ENCODE data around the gene ZNF492.
"Not testable (repeated sequence)": the region's sequence is repeated elsewhere in the genome, so short reads cannot be mapped to it uniquely, and the experiment has no call there.

DNA sequence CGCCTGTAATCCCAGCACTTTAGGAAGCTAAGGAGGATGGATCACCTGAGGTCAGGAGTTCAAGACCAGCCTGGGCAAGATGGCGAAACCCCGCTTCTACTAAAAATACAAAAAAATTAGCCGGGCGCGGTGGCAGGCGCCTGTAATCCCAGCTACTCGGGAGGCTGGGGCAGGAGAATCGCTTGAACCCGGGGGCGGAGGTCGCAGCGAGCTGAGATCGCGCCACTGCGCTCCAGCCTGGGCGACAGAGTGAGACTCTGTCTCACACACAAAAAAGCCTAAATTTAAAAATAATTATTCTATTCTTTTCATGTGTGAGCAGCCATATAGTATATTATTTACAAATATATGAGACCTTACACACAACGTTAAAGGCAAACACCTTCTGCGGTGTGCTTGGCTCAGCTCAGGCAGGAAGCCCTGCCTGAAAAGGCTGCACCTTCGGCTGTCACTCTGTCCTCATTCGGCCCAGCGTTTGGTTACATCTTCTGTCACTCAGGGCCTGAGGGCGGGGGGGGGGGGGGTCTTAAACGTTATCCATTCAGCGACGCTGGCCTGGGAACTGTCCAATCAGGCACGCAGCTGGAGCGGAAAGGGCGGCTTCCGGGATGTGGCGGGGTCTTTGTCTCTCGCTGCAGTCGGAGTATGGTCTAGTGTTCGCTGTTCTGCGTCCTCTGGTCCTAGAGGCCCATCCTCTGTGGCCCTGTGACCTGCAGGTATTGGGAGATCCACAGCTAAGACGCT is at the start of gene ZNF492:
- TF ChIP-seq, protein P1, sequence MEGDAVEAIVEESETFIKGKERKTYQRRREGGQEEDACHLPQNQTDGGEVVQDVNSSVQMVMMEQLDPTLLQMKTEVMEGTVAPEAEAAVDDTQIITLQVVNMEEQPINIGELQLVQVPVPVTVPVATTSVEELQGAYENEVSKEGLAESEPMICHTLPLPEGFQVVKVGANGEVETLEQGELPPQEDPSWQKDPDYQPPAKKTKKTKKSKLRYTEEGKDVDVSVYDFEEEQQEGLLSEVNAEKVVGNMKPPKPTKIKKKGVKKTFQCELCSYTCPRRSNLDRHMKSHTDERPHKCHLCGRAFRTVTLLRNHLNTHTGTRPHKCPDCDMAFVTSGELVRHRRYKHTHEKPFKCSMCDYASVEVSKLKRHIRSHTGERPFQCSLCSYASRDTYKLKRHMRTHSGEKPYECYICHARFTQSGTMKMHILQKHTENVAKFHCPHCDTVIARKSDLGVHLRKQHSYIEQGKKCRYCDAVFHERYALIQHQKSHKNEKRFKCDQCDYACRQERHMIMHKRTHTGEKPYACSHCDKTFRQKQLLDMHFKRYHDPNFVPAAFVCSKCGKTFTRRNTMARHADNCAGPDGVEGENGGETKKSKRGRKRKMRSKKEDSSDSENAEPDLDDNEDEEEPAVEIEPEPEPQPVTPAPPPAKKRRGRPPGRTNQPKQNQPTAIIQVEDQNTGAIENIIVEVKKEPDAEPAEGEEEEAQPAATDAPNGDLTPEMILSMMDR (IDR thresholded peaks at IDR 0.05; ENCODE audit: low read length): not testable (repeated sequence)
- TF ChIP-seq EZH2 (IDR thresholded peaks at IDR 0.05; ENCODE audit: borderline replicate concordance, low read length): not testable (repeated sequence)
